Muscle layer of colon (tissue), 2 donors: Measurements from ENCODE around the gene TSC22D1.
"Not testable (repeated sequence)": the region's sequence is repeated elsewhere in the genome, so short reads cannot be mapped to it uniquely, and the experiment has no call there.

ENCODE experiments used
- H3K27ac ChIP-seq: one replicate; pipeline ENCODE4 v1.7.0; 2013; ENCODE audit warnings: low read depth, mild to moderate bottlenecking, low read length, moderate library complexity
- H3K27me3 ChIP-seq, 2 donors: one replicate each; pipeline ENCODE4 v1.7.0; 2013; ENCODE audit warnings: low read length in 2 of 2, mild to moderate bottlenecking in 2 of 2; ENCODE audit not compliant: insufficient read depth in 2 of 2, control insufficient read depth in 1 of 2
- H3K36me3 ChIP-seq: one replicate; pipeline ENCODE4 v1.7.0; 2013; ENCODE audit warnings: mild to moderate bottlenecking, low read length; ENCODE audit not compliant: insufficient read depth
- H3K4me1 ChIP-seq: one replicate; pipeline ENCODE4 v1.7.0; 2013; ENCODE audit warnings: mild to moderate bottlenecking, low read length; ENCODE audit not compliant: insufficient read depth
- H3K4me3 ChIP-seq, 2 donors: one replicate each; pipeline ENCODE4 v1.7.0; 2013; ENCODE audit warnings: low read length in 2 of 2, low read depth in 1 of 2, mild to moderate bottlenecking in 1 of 2, moderate library complexity in 1 of 2
- H3K9ac ChIP-seq: one replicate; pipeline ENCODE4 v1.7.0; 2013; ENCODE audit warnings: low read length
- H3K9me3 ChIP-seq: one replicate; pipeline ENCODE4 v1.7.0; 2013; ENCODE audit warnings: mild to moderate bottlenecking, low read length
- donor health status: abdominal sarcoma.
- donor health status: Adenocarcinoma of cecum.

TSC22D1 gene

GRCh38 chr13:44565881-44566280 is 10.2 kb downstream of the TSC22D1 start:
- Histone ChIP-seq H3K9me3 (no peaks in the 10 kb centered on the region), H3K27ac (no peak overlapping the region), H3K27me3 (no peaks in the 10 kb centered on the region), H3K9ac (no peak overlapping the region), H3K4me1 (no peaks in the 10 kb centered on the region), H3K36me3 (no peaks in the 10 kb centered on the region), H3K4me3 (no peak overlapping the region)

GRCh38 chr13:44564936-44565335 is 11.2 kb downstream of the TSC22D1 start:
- no peak overlapping the region for H3K9ac ChIP-seq
- H3K4me3 ChIP-seq: no peak overlapping the region
- H3K4me1 ChIP-seq: no peaks in the 10 kb centered on the region
- no peaks in the 10 kb centered on the region for H3K27me3 ChIP-seq
- no peaks in the 10 kb centered on the region for H3K9me3 ChIP-seq
- H3K27ac ChIP-seq: no peak overlapping the region
- no peaks in the 10 kb centered on the region for H3K36me3 ChIP-seq

- not testable (repeated sequence) for H3K4me3 ChIP-seq, H3K36me3 ChIP-seq, H3K9me3 ChIP-seq, H3K9ac ChIP-seq, H3K4me1 ChIP-seq, H3K27me3 ChIP-seq, H3K27ac ChIP-seq
These were observed 13.3 kb downstream of the TSC22D1 start for GRCh38 chr13:44562853-44563252.

GRCh38 chr13:44561351-44561750 is 14.8 kb downstream of the TSC22D1 start:
- Histone ChIP-seq H3K27ac (no peak overlapping the region), H3K4me3 (no peak overlapping the region), H3K9ac (no peak overlapping the region), H3K4me1 (no peaks in the 10 kb centered on the region), H3K36me3 (no peaks in the 10 kb centered on the region), H3K9me3 (no peaks in the 10 kb centered on the region), H3K27me3 (no peaks in the 10 kb centered on the region)

GRCh38 chr13:44557986-44558385 is 18.1 kb downstream of the TSC22D1 start:
- H3K9ac ChIP-seq: no peak overlapping the region
- no peaks in the 10 kb centered on the region for H3K36me3 ChIP-seq
- no peaks in the 10 kb centered on the region for H3K9me3 ChIP-seq
- H3K4me1 ChIP-seq: no peaks in the 10 kb centered on the region
- H3K27me3 ChIP-seq: no peaks in the 10 kb centered on the region
- H3K27ac ChIP-seq: no peak overlapping the region
- no peak overlapping the region for H3K4me3 ChIP-seq

GRCh38 chr13:44555207-44555606 is 20.9 kb downstream of the TSC22D1 start:
- Histone ChIP-seq H3K36me3 (no peaks in the 10 kb centered on the region), H3K27me3 (no peaks in the 10 kb centered on the region), H3K9ac (no peak overlapping the region), H3K4me1 (no peaks in the 10 kb centered on the region), H3K4me3 (no peak overlapping the region), H3K9me3 (no peaks in the 10 kb centered on the region), H3K27ac (no peak overlapping the region)

- Histone ChIP-seq H3K9ac (no peak overlapping the region), H3K4me1 (no peaks in the 10 kb centered on the region), H3K27me3 (no peaks in the 10 kb centered on the region), H3K4me3 (no peak overlapping the region), H3K27ac (no peak overlapping the region), H3K9me3 (no peaks in the 10 kb centered on the region), H3K36me3 (no peaks in the 10 kb centered on the region)
These were observed 26.7 kb downstream of the TSC22D1 start for GRCh38 chr13:44549476-44549875.

- H3K9me3 ChIP-seq: no peaks in the 10 kb centered on the region
- no peaks in the 10 kb centered on the region for H3K36me3 ChIP-seq
- no peak overlapping the region for H3K27ac ChIP-seq
These were observed 30.0 kb downstream of the TSC22D1 start for GRCh38 chr13:44546164-44546563.

GRCh38 chr13:44543369-44543768 is 32.8 kb downstream of the TSC22D1 start:
- H3K36me3 ChIP-seq: no peaks in the 10 kb centered on the region
- H3K9ac ChIP-seq: no peak overlapping the region
- H3K4me3 ChIP-seq: no peak overlapping the region
- H3K27me3 ChIP-seq: no peaks in the 10 kb centered on the region
- H3K27ac ChIP-seq: no peak overlapping the region
- no peaks in the 10 kb centered on the region for H3K9me3 ChIP-seq
- H3K4me1 ChIP-seq: no peaks in the 10 kb centered on the region

More at GRCh38 chr13:44546164-44546563, 30.0 kb downstream of the TSC22D1 start:
- Histone ChIP-seq H3K9ac (no peak overlapping the region), H3K27me3 (no peaks in the 10 kb centered on the region), H3K4me3 (no peak overlapping the region), H3K4me1 (no peaks in the 10 kb centered on the region)

- Histone ChIP-seq H3K36me3 (no peaks in the 10 kb centered on the region), H3K4me3 (no peak overlapping the region), H3K9me3 (no peaks in the 10 kb centered on the region), H3K27me3 (no peaks in the 10 kb centered on the region), H3K9ac (no peak overlapping the region), H3K4me1 (no peaks in the 10 kb centered on the region), H3K27ac (no peak overlapping the region)
These were observed 33.8 kb downstream of the TSC22D1 start for GRCh38 chr13:44542361-44542760.

- Histone ChIP-seq H3K4me3 (no peak overlapping the region), H3K36me3 (no peaks in the 10 kb centered on the region), H3K9ac (no peak overlapping the region), H3K9me3 (no peaks in the 10 kb centered on the region), H3K4me1 (no peaks in the 10 kb centered on the region), H3K27ac (no peak overlapping the region), H3K27me3 (no peaks in the 10 kb centered on the region)
These were observed 34.5 kb downstream of the TSC22D1 start for GRCh38 chr13:44541601-44542000.

- H3K9me3 ChIP-seq: no peaks in the 10 kb centered on the region
- H3K27ac ChIP-seq: no peak overlapping the region
- H3K4me3 ChIP-seq: no peak overlapping the region
- no peaks in the 10 kb centered on the region for H3K36me3 ChIP-seq
- H3K9ac ChIP-seq: no peak overlapping the region
- H3K4me1 ChIP-seq: no peaks in the 10 kb centered on the region
- H3K27me3 ChIP-seq: no peaks in the 10 kb centered on the region
These were observed 35.2 kb downstream of the TSC22D1 start for GRCh38 chr13:44540761-44541434.
